ENCODE measurements around the gene RECK. TPM values are rescaled to one million over a fixed set of nuclear protein-coding genes. Genes with fewer than 3 reads are reported as not detected.
A peak's percentile ranks its signal among the peaks of the same experiment; 100 is the strongest.

Gene RECK
- total and polyA plus RNA-seq, 8 donors, result 18.5 to 23.7 (median 22.6) TPM

- H3K4me1 ChIP-seq, result peaks cover 5 to 37% of the 10 kb centered on the region in 2 donors
- no peaks in the 10 kb centered on the region for H3K36me3 ChIP-seq
- DNase-seq (no peak), ATAC-seq (no peak)
- intact Hi-C loops (cut with DNase I), result no loop called here
- TF ChIP-seq, protein P1, sequence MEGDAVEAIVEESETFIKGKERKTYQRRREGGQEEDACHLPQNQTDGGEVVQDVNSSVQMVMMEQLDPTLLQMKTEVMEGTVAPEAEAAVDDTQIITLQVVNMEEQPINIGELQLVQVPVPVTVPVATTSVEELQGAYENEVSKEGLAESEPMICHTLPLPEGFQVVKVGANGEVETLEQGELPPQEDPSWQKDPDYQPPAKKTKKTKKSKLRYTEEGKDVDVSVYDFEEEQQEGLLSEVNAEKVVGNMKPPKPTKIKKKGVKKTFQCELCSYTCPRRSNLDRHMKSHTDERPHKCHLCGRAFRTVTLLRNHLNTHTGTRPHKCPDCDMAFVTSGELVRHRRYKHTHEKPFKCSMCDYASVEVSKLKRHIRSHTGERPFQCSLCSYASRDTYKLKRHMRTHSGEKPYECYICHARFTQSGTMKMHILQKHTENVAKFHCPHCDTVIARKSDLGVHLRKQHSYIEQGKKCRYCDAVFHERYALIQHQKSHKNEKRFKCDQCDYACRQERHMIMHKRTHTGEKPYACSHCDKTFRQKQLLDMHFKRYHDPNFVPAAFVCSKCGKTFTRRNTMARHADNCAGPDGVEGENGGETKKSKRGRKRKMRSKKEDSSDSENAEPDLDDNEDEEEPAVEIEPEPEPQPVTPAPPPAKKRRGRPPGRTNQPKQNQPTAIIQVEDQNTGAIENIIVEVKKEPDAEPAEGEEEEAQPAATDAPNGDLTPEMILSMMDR (IDR thresholded peaks at IDR 0.05), result no peak
- no peak overlapping the region for H3K27ac ChIP-seq
- no peaks in the 10 kb centered on the region for H3K9me3 ChIP-seq
- no peak overlapping the region for H3K4me3 ChIP-seq
- peaks cover 0 to 16% of the 10 kb centered on the region in 2 donors for H3K27me3 ChIP-seq
These were observed 2.9 kb upstream of the RECK start for GRCh38 chr9:36033788-36034187.

GRCh38 chr9:36034234-36034633 lies 2.5 kb upstream of the RECK start:
- no peaks in the 10 kb centered on the region for H3K9me3 ChIP-seq
- H3K4me3 ChIP-seq, result no peak overlapping the region
- intact Hi-C loops (cut with DNase I), result no loop called here
- H3K36me3 ChIP-seq, result no peaks in the 10 kb centered on the region
- DNase-seq (no peak), ATAC-seq (no peak)
- H3K27me3 ChIP-seq, result peaks cover 0 to 16% of the 10 kb centered on the region in 2 donors
- TF ChIP-seq, protein P1 (IDR thresholded peaks at IDR 0.05), result no peak
- no peak overlapping the region for H3K27ac ChIP-seq
- peaks cover 5 to 32% of the 10 kb centered on the region in 2 donors for H3K4me1 ChIP-seq

DNA sequence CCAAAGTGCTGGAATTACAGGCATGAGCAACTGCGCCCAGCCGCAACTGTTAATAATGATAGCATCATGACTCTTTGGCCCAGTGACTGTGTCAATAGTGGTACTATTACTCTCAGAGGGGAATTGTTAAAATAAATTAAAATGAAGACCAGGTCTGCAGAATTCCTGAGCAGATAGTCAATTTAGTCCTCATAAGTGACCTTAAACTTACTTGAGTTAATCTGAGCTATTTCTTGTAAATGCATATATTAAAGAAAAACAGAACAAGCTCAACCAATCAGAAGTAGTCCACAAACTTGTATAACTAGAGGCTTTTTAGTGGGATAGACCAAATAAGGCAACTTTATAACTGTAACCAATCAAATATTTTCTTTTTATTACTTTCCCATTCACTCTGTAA lies 1.7 kb upstream of the RECK start:
- no peak overlapping the region for H3K27ac ChIP-seq
- no peak overlapping the region for H3K4me3 ChIP-seq
- no peak for ATAC-seq
- TF ChIP-seq, protein P1 (IDR thresholded peaks at IDR 0.05), result no peak
- peaks cover 2 to 27% of the 10 kb centered on the region in 2 donors for H3K4me1 ChIP-seq
- no peaks in the 10 kb centered on the region for H3K36me3 ChIP-seq
- H3K9me3 ChIP-seq, result no peaks in the 10 kb centered on the region
- intact Hi-C loops (cut with DNase I), result no loop called here
- DNase-seq, result no peak
- H3K27me3 ChIP-seq, result peaks cover 0 to 16% of the 10 kb centered on the region in 2 donors

- no peak for DNase-seq
- Histone ChIP-seq H3K36me3 (no peaks in the 10 kb centered on the region), H3K27me3 (peaks cover 0 to 16% of the 10 kb centered on the region in 2 donors), H3K4me1 (peaks cover 2 to 31% of the 10 kb centered on the region in 2 donors), H3K27ac (no peak overlapping the region), H3K4me3 (peak overlapping the region; percentile 87 to 90), H3K9me3 (no peaks in the 10 kb centered on the region)
- ATAC-seq, result no peak
- intact Hi-C loops (cut with DNase I), result no loop called here
- TF ChIP-seq, protein P1 (IDR thresholded peaks at IDR 0.05), result no peak
These were observed 397 bp upstream of the RECK start for GRCh38 chr9:36036253-36036779.

DNA sequence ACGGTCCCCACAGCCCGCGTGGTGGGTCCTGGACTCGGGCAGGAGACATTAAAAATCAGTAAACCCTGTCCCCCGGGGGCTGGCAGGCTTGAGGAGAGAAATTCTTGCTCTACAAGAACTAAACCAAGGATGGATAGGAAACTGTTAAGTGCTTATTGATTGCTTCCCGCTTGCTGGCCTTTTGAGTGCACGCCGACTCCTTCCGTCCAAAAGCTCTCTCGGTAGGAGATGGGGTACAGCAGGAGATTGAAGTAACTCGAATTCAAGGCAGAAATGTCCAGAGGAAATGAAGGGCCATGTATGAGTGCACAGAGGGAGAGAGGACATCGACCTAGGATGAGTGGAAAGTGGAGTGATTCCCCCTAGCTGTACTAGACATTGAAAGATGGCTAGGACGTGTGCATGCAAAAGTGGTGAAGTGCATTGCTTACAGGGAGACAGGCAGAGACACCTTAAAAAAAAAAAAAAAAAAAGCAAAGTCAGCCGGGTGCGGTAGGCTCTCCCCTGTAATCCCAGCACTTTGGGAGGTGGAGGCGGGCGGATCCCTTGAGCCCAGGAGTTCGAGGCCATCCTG lies 923 bp downstream of the RECK start:
- peaks cover 0 to 16% of the 10 kb centered on the region in 2 donors for H3K27me3 ChIP-seq
- DNase-seq, result no peak
- H3K36me3 ChIP-seq, result no peaks in the 10 kb centered on the region
- peaks cover 2 to 39% of the 10 kb centered on the region in 2 donors for H3K4me1 ChIP-seq
- intact Hi-C loops (cut with DNase I), result no loop called here
- ATAC-seq, result peak; percentile 4
- H3K9me3 ChIP-seq, result no peaks in the 10 kb centered on the region
- TF ChIP-seq, protein P1 (IDR thresholded peaks at IDR 0.05), result no peak
- peak overlapping the region; percentile 68 to 79 for H3K27ac ChIP-seq
- H3K4me3 ChIP-seq, result peak overlapping the region; percentile 87 to 90

Measured in left lung (tissue), 10 donors.